Thoracic aorta (tissue), 2 donors: ENCODE measurements around the gene CRABP2. TPM values are rescaled to one million over a fixed set of nuclear protein-coding genes. Genes with fewer than 3 reads are reported as not detected.

ENCODE experiments used
- ATAC-seq: fragments of 150-250 bp; one replicate; pipeline ENCODE4 v1.8.0; 2017; ENCODE audit warnings: low read depth; ENCODE audit not compliant: insufficient number of reproducible peaks, low FRiP score
- DNase-seq: peaks from one replicate; pipeline ENCODE4 v3.0.0-alpha.2; 2020; ENCODE audit warnings: low spot score
- H3K27ac ChIP-seq, 2 donors: fragments of 200-600 bp; sonication (generic); 1 replicate in 1 of 2; 2 replicates in 1 of 2; pipeline ENCODE4 v1.5.1; 2016; ENCODE audit warnings: mild to moderate bottlenecking in 2 of 2, moderate library complexity in 2 of 2
- H3K27me3 ChIP-seq: fragments of 200-600 bp; sonication (generic); replicated peaks from 2 replicates; pipeline ENCODE4 v1.6.0; 2016; ENCODE audit warnings: mild to moderate bottlenecking; ENCODE audit not compliant: insufficient read depth
- H3K36me3 ChIP-seq: fragments of 200-600 bp; sonication (generic); one replicate; pipeline ENCODE4 v1.5.1; 2016
- H3K4me1 ChIP-seq, 2 donors: fragments of 200-600 bp; sonication (generic); 1 replicate in 1 of 2; 2 replicates in 1 of 2; pipeline versions ENCODE4 v1.5.1 to v1.6.0; 2016; ENCODE audit warnings: low read depth in 2 of 2, mild to moderate bottlenecking in 1 of 2; ENCODE audit not compliant: control insufficient read depth in 1 of 2
- H3K4me3 ChIP-seq: fragments of 200-600 bp; sonication (generic); 2 replicates; pipeline ENCODE4 v1.5.1; 2016; ENCODE audit warnings: mild to moderate bottlenecking
- H3K9me3 ChIP-seq: fragments of 200-600 bp; sonication (generic); 2 replicates; pipeline ENCODE4 v1.5.1; 2016
- CTCF ChIP-seq: fragments of 200-600 bp; sonication (generic); IDR thresholded peaks from one replicate; pipeline ENCODE4 v1.5.1; 2019; ENCODE audit warnings: antibody characterized with exemption
- total RNA-seq, 2 donors: library from RNA; depleted of rRNA; stranded (reverse); fragments of >200 nt; gene quantifications; one replicate each; pipeline versions ENCODE4 v1.1.0 to v1.2.3, GENCODE V29; 2016

The CRABP2 gene
- total RNA-seq, 2 donors from 2014 or later = 1.3 to 7.0 TPM

GRCh38 chr1:156741481-156741983 lies 36.1 kb upstream of the CRABP2 start:
- H3K27me3 ChIP-seq = no peaks in the 10 kb centered on the region
- ATAC-seq (no peak), DNase-seq (no peak)
- peak overlapping the region; percentile 88 for H3K4me3 ChIP-seq
- H3K9me3 ChIP-seq = no peaks in the 10 kb centered on the region
- H3K27ac ChIP-seq = peak overlapping the region; percentile 77 to 81
- H3K36me3 ChIP-seq = peaks cover 18% of the 10 kb centered on the region
- no peak for TF ChIP-seq CTCF
- peaks cover 20 to 33% of the 10 kb centered on the region in 2 donors for H3K4me1 ChIP-seq

- DNase-seq (peak; percentile 97), ATAC-seq (peak; percentile 97)
- H3K9me3 ChIP-seq = no peaks in the 10 kb centered on the region
- H3K27ac ChIP-seq = peak within 1 kb of the TSS; percentile 77 to 81
- H3K4me1 ChIP-seq = peaks cover 14 to 27% of the 10 kb centered on the region in 2 donors
- peak within 1 kb of the TSS; percentile 88 for H3K4me3 ChIP-seq
- no peaks in the 10 kb centered on the region for H3K27me3 ChIP-seq
- peaks cover 25% of the 10 kb centered on the region for H3K36me3 ChIP-seq
- no peak for TF ChIP-seq CTCF
Observed at GRCh38 chr1:156740741-156741480, 35.5 kb upstream of the CRABP2 start, which contains the start of gene MRPL24. MRPL24 (minus strand) TSS chr1:156741088; CDS start chr1:156738704, 2,384 bp downstream.

GRCh38 chr1:156740237-156740740 lies 34.9 kb upstream of the CRABP2 start:
- Histone ChIP-seq H3K36me3 (peaks cover 28% of the 10 kb centered on the region), H3K4me3 (peak overlapping the region; percentile 88), H3K27me3 (no peaks in the 10 kb centered on the region), H3K4me1 (peaks cover 10 to 21% of the 10 kb centered on the region in 2 donors), H3K9me3 (no peaks in the 10 kb centered on the region), H3K27ac (peak overlapping the region; percentile 16 to 59)
- DNase-seq = no peak
- no peak for TF ChIP-seq CTCF
- no peak for ATAC-seq

- Histone ChIP-seq H3K27ac (no peak overlapping the region), H3K36me3 (peaks cover 21% of the 10 kb centered on the region), H3K27me3 (no peaks in the 10 kb centered on the region), H3K4me1 (peaks cover 10 to 15% of the 10 kb centered on the region in 2 donors), H3K9me3 (no peaks in the 10 kb centered on the region), H3K4me3 (no peak overlapping the region)
- ATAC-seq (no peak), DNase-seq (no peak)
- TF ChIP-seq CTCF = no peak
Observed at GRCh38 chr1:156738916-156739315, 33.5 kb upstream of the CRABP2 start.

GRCh38 chr1:156738407-156738806 lies 33.0 kb upstream of the CRABP2 start:
- Histone ChIP-seq H3K4me1 (peaks cover 10 to 15% of the 10 kb centered on the region in 2 donors), H3K9me3 (no peaks in the 10 kb centered on the region), H3K27ac (no peak overlapping the region), H3K36me3 (peaks cover 20% of the 10 kb centered on the region), H3K27me3 (no peaks in the 10 kb centered on the region), H3K4me3 (no peak overlapping the region)
- ATAC-seq (no peak), DNase-seq (no peak)
- no peak for TF ChIP-seq CTCF
